H9 (cell line): ENCODE measurements around the gene TMEM59L. TPM values are rescaled to one million over a fixed set of nuclear protein-coding genes. Genes with fewer than 3 reads are reported as not detected.

ENCODE experiments used
- DNase-seq: peaks from one replicate; pipeline ENCODE4 v3.0.0-alpha.2; 2017
- H2AFZ ChIP-seq: one replicate; pipeline ENCODE4 v1.6.1; 2013; ENCODE audit warnings: mild to moderate bottlenecking, low read length, control low read depth, moderate library complexity
- H2AK5ac ChIP-seq: 2 replicates; pipeline ENCODE4 v1.6.1; 2013; ENCODE audit warnings: low read length, control low read depth, mixed read lengths; ENCODE audit not compliant: insufficient read length
- H2BK120ac ChIP-seq: one replicate; pipeline ENCODE4 v1.6.1; 2013; ENCODE audit warnings: low read depth, mild to moderate bottlenecking, low read length, control low read depth, inconsistent platforms; ENCODE audit not compliant: poor library complexity, severe bottlenecking
- H2BK12ac ChIP-seq: 2 replicates; pipeline ENCODE4 v1.6.1; 2013; ENCODE audit warnings: low read length, control low read depth, mixed read lengths, low read depth; ENCODE audit not compliant: insufficient read length
- H2BK15ac ChIP-seq: 2 replicates; pipeline ENCODE4 v1.6.1; 2013; ENCODE audit warnings: low read depth, low read length, control low read depth
- H2BK20ac ChIP-seq: one replicate; pipeline ENCODE4 v1.6.1; 2013; ENCODE audit warnings: low read depth, mild to moderate bottlenecking, low read length, control low read depth, inconsistent platforms; ENCODE audit not compliant: poor library complexity, severe bottlenecking
- H2BK5ac ChIP-seq: 2 replicates; pipeline ENCODE4 v1.6.1; 2013; ENCODE audit warnings: low read length, control low read depth, mixed read lengths; ENCODE audit not compliant: insufficient read length
- H3K14ac ChIP-seq: 2 replicates; pipeline ENCODE4 v1.6.1; 2013; ENCODE audit warnings: low read length, control low read depth; ENCODE audit not compliant: insufficient read depth
- H3K18ac ChIP-seq: 2 replicates; pipeline ENCODE4 v1.6.1; 2013; ENCODE audit warnings: low read depth, mild to moderate bottlenecking, mixed read lengths, low read length, control low read depth; ENCODE audit not compliant: insufficient read length
- H3K23ac ChIP-seq: 2 replicates; pipeline ENCODE4 v1.6.1; 2013; ENCODE audit warnings: low read length, control low read depth, mixed read lengths, low read depth; ENCODE audit not compliant: insufficient read length
- H3K23me2 ChIP-seq: 2 replicates; pipeline ENCODE4 v1.6.1; 2013; ENCODE audit warnings: low read depth, mild to moderate bottlenecking, mixed read lengths, low read length, control low read depth; ENCODE audit not compliant: insufficient read length, poor library complexity, severe bottlenecking
- H3K27ac ChIP-seq: 2 replicates; pipeline ENCODE4 v1.5.1; 2013; ENCODE audit warnings: low read length, control low read depth, mixed read lengths, low read depth; ENCODE audit not compliant: insufficient read length
- H3K27me3 ChIP-seq: 2 replicates; pipeline ENCODE4 v1.6.1; 2013; ENCODE audit warnings: low read length, control low read depth, inconsistent platforms; ENCODE audit not compliant: insufficient read depth
- H3K4ac ChIP-seq: 2 replicates; pipeline ENCODE4 v1.6.1; 2013; ENCODE audit warnings: low read depth, mild to moderate bottlenecking, control low read depth, inconsistent platforms, low read length, moderate library complexity
- H3K4me1 ChIP-seq: 2 replicates; pipeline ENCODE4 v1.6.1; 2013; ENCODE audit warnings: low read length, control low read depth, inconsistent platforms; ENCODE audit not compliant: insufficient read depth
- H3K4me2 ChIP-seq: 2 replicates; pipeline ENCODE4 v1.6.1; 2013; ENCODE audit warnings: low read length, control low read depth, mixed read lengths; ENCODE audit not compliant: insufficient read length, insufficient read depth
- H3K56ac ChIP-seq: 2 replicates; pipeline ENCODE4 v1.6.1; 2013; ENCODE audit warnings: low read depth, mild to moderate bottlenecking, mixed read lengths, low read length, control low read depth; ENCODE audit not compliant: insufficient read length
- H3K79me1 ChIP-seq: 2 replicates; pipeline ENCODE4 v1.6.1; 2013; ENCODE audit warnings: low read depth, mild to moderate bottlenecking, moderate library complexity, low read length, control low read depth, inconsistent platforms; ENCODE audit not compliant: insufficient read depth, poor library complexity, severe bottlenecking
- H3K79me2 ChIP-seq: 2 replicates; pipeline ENCODE4 v1.6.1; 2013; ENCODE audit warnings: low read length, control low read depth, inconsistent platforms; ENCODE audit not compliant: insufficient read depth
- H3K9ac ChIP-seq: 2 replicates; pipeline ENCODE4 v1.6.1; 2013; ENCODE audit warnings: low read length, control low read depth, mixed read lengths; ENCODE audit not compliant: insufficient read length; ENCODE audit errors: extremely low read depth
- H3K9me3 ChIP-seq: one replicate; pipeline ENCODE4 v1.6.1; 2013; ENCODE audit warnings: low read depth, low read length, inconsistent platforms; ENCODE audit not compliant: control insufficient read depth
- H3T11ph ChIP-seq: one replicate; pipeline ENCODE4 v1.6.1; 2013; ENCODE audit warnings: mild to moderate bottlenecking, low read length, control low read depth, inconsistent platforms
- H4K20me1 ChIP-seq: one replicate; pipeline ENCODE4 v1.6.1; 2013; ENCODE audit not compliant: control insufficient read depth, insufficient read length, insufficient read depth
- H4K5ac ChIP-seq: 2 replicates; pipeline ENCODE4 v1.6.1; 2013; ENCODE audit warnings: low read depth, mild to moderate bottlenecking, mixed read lengths, low read length, control low read depth; ENCODE audit not compliant: insufficient read length
- H4K8ac ChIP-seq: replicated peaks from 2 replicates; pipeline ENCODE4 v1.6.1; 2013; ENCODE audit warnings: low read length, control low read depth, mixed read lengths, low read depth; ENCODE audit not compliant: insufficient read length
- H4K91ac ChIP-seq: 2 replicates; pipeline ENCODE4 v1.6.1; 2013; ENCODE audit warnings: low read depth, mild to moderate bottlenecking, moderate library complexity, mixed read lengths, low read length, control low read depth; ENCODE audit not compliant: insufficient read length
- H3K27ac Mint-ChIP-seq, 3 experiments: 2 replicates in 2 of 3; 3 replicates in 1 of 3; pipeline ENCODE4 v1.8.0; 2020 to 2021; ENCODE audit warnings: mixed read lengths in 3 of 3, mild to moderate bottlenecking in 1 of 3, moderate library complexity in 1 of 3
- H3K27me3 Mint-ChIP-seq: 2 replicates; pipeline ENCODE4 v1.8.0; 2021; ENCODE audit warnings: low read depth, mild to moderate bottlenecking, moderate library complexity, mixed read lengths
- H3K36me3 Mint-ChIP-seq, 3 experiments: 2 replicates in 2 of 3; 3 replicates in 1 of 3; pipeline ENCODE4 v1.8.0; 2020 to 2021; ENCODE audit warnings: low read depth in 3 of 3, mixed read lengths in 3 of 3; ENCODE audit not compliant: insufficient read depth in 1 of 3
- H3K4me1 Mint-ChIP-seq, 2 experiments: 2 replicates each; pipeline ENCODE4 v1.8.0; 2020; ENCODE audit warnings: mixed read lengths in 2 of 2
- H3K4me3 Mint-ChIP-seq, 2 experiments: 2 replicates in 1 of 2; 3 replicates in 1 of 2; pipeline ENCODE4 v1.8.0; 2020 to 2021; ENCODE audit warnings: mild to moderate bottlenecking in 2 of 2, mixed read lengths in 2 of 2, moderate library complexity in 1 of 2
- H3K9me3 Mint-ChIP-seq, 2 experiments: 2 replicates in 1 of 2; 3 replicates in 1 of 2; pipeline ENCODE4 v1.8.0; 2020; ENCODE audit warnings: mild to moderate bottlenecking in 2 of 2, mixed read lengths in 2 of 2, moderate library complexity in 1 of 2
- CTCF ChIP-seq: fragments of 200-600 bp; sonication (generic); conservative IDR thresholded peaks from 3 replicates; pipeline ENCODE4 v1.8.0; 2021; ENCODE audit warnings: antibody characterized with exemption, mild to moderate bottlenecking
- WGBS: extraction: QIAGEN DNeasy Blood & Tissue Kit; methylation state at CpG from one replicate; pipeline ENCODE4 v1.1.7; 2013; ENCODE audit warnings: missing lambda C conversion rate, low lambda C conversion rate, mixed read lengths; ENCODE audit not compliant: insufficient read length; ENCODE audit errors: extremely low coverage; 5-methylcytosine and 5-hydroxymethylcytosine counted together
- total RNA-seq: library from RNA; stranded (reverse); gene quantifications from 2 replicates; pipeline ENCODE4 v1.2.1, GENCODE V29; 2021

TMEM59L gene
- total RNA-seq, 1 experiment from 2014 or later: 12.0 TPM

GRCh38 chr19:18594096-18594823 is 18.4 kb upstream of the TMEM59L start:
- peaks cover 3 to 16% (median 5%) of the 10 kb centered on the region in 3 experiments; a peak in 5 of 7 replicates for H3K36me3 Mint-ChIP-seq
- H2BK20ac ChIP-seq: no peak overlapping the region

More at GRCh38 chr19:18594096-18594823, 18.4 kb upstream of the TMEM59L start:
- H3K4me1 ChIP-seq: peaks cover 8% of the 10 kb centered on the region; the same call in 1 of the 2 replicates
- Mint-ChIP-seq H3K9me3 (no peaks in the 10 kb centered on the region; a peak in 1 of 5 replicates), H3K27me3 (peaks cover 21% of the 10 kb centered on the region), H3K4me3 (peak overlapping the region; percentile 56 to 82), H3K27ac (peak overlapping the region; percentile 70 to 74 (median 73)), H3K4me1 (peaks cover 41 to 50% of the 10 kb centered on the region in 2 experiments)
- H2BK15ac ChIP-seq: no peak overlapping the region
- H3K79me2 ChIP-seq: no peaks in the 10 kb centered on the region
- peaks cover 20% of the 10 kb centered on the region for H3K23me2 ChIP-seq
- peak overlapping the region; percentile 77; the same call in 1 of the 2 replicates for H3K14ac ChIP-seq
- H3K23ac ChIP-seq: no peak overlapping the region
- no peak overlapping the region for H3T11ph ChIP-seq
- H2AFZ ChIP-seq: no peak overlapping the region
- H3K18ac ChIP-seq: peak overlapping the region; percentile 80
- no peak overlapping the region for H4K91ac ChIP-seq
- TF ChIP-seq CTCF: peak; percentile 80
- H2BK12ac ChIP-seq: no peak overlapping the region
- H2BK5ac ChIP-seq: no peak overlapping the region
- H4K8ac ChIP-seq: no peak overlapping the region
- H3K27ac ChIP-seq: no peak overlapping the region
- no CpG with 5 or more reads among the region's 54 CpGs for WGBS
- no peak overlapping the region for H2BK120ac ChIP-seq
- H4K5ac ChIP-seq: no peak overlapping the region
- H2AK5ac ChIP-seq: no peak overlapping the region
- no peaks in the 10 kb centered on the region for H3K27me3 ChIP-seq
- peak overlapping the region; percentile 39 for H3K9ac ChIP-seq
- H3K9me3 ChIP-seq: no peaks in the 10 kb centered on the region
- H3K4ac ChIP-seq: no peak overlapping the region
- H3K79me1 ChIP-seq: no peaks in the 10 kb centered on the region
- peak; percentile 83 for DNase-seq
- H3K56ac ChIP-seq: no peak overlapping the region
- no peaks in the 10 kb centered on the region for H4K20me1 ChIP-seq
- peak overlapping the region; percentile 77 for H3K4me2 ChIP-seq
